ENCODE results near the gene RABEPK.
"Not testable (repeated sequence)": the region's sequence is repeated elsewhere in the genome, so short reads cannot be mapped to it uniquely, and the experiment has no call there.

RABEPK gene

GRCh38 chr9:125202846-125203618 is 2.7 kb downstream of the RABEPK start:
- DNase-seq: no peak

- no peak for DNase-seq
Measured at GRCh38 chr9:125204477-125204876, 4.1 kb downstream of the RABEPK start.

GRCh38 chr9:125214186-125214585 is 13.8 kb downstream of the RABEPK start:
- no peak for DNase-seq

- no peak for DNase-seq
Measured at GRCh38 chr9:125218621-125219020, 18.3 kb downstream of the RABEPK start.

GRCh38 chr9:125224858-125225257 is 24.5 kb downstream of the RABEPK start:
- DNase-seq: not testable (repeated sequence)

- DNase-seq: no peak
Measured at GRCh38 chr9:125227761-125228160, 27.4 kb downstream of the RABEPK start.

GRCh38 chr9:125233678-125234077 is 33.3 kb downstream of the RABEPK start:
- no peak for DNase-seq

- not testable (repeated sequence) for DNase-seq
Measured at GRCh38 chr9:125234099-125234498, 33.8 kb downstream of the RABEPK start.

- DNase-seq: no peak
Measured at GRCh38 chr9:125235804-125236519, 35.6 kb downstream of the RABEPK start.

- not testable (repeated sequence) for DNase-seq
Measured at GRCh38 chr9:125236520-125237159, 36.3 kb downstream of the RABEPK start.

- DNase-seq: no peak
Measured at GRCh38 chr9:125238127-125238914, 38.0 kb downstream of the RABEPK start.

GRCh38 chr9:125238915-125239446 is 38.6 kb downstream of the RABEPK start:
- DNase-seq: no peak

- no peak for DNase-seq
Measured at GRCh38 chr9:125239631-125240597, 39.6 kb downstream of the RABEPK start.

- DNase-seq: no peak
Measured at GRCh38 chr9:125240649-125240999, 40.3 kb downstream of the RABEPK start.

GRCh38 chr9:125241000-125241862 is 40.9 kb downstream of the RABEPK start, which contains the start of gene HSPA5:
Gene HSPA5, minus strand, starts transcription at chr9:125241343. Its CDS starts 217 bp downstream, at chr9:125241126.
- DNase-seq: peak; percentile 97

GRCh38 chr9:125241863-125242739 is 41.8 kb downstream of the RABEPK start:
- DNase-seq: no peak

- DNase-seq: no peak
Measured at GRCh38 chr9:125243792-125244260, 43.5 kb downstream of the RABEPK start.

- DNase-seq: no peak
Measured at GRCh38 chr9:125246261-125246667, 45.9 kb downstream of the RABEPK start.

GRCh38 chr9:125254231-125254630 is 53.9 kb downstream of the RABEPK start:
- DNase-seq: no peak

All from NCI-H1048 (cell line).